K562 (cell line): ENCODE data around the gene ESPN. TPM values are rescaled to one million over a fixed set of nuclear protein-coding genes. Genes with fewer than 3 reads are reported as not detected.

Experiments used
- CBX3 ChIP-seq, 2 experiments: IDR thresholded peaks; 1 replicate in 1 of 2; 2 replicates in 1 of 2; pipeline ENCODE4 v1.6.1; 2012; ENCODE audit warnings: inconsistent platforms in 2 of 2, low read length in 2 of 2, borderline replicate concordance in 1 of 2, control low read depth in 1 of 2
- CCNT2 ChIP-seq: IDR thresholded peaks from 2 replicates; pipeline ENCODE4 v1.6.1; 2011; ENCODE audit warnings: borderline replicate concordance, low read depth, mild to moderate bottlenecking, moderate library complexity, mixed read lengths, low read length; ENCODE audit not compliant: insufficient read length; ENCODE audit errors: extremely low read depth
- EWSR1 ChIP-seq: fragments of 450-650 bp; IDR thresholded peaks from 2 replicates; pipeline ENCODE4 v1.6.1; 2018; ENCODE audit warnings: borderline replicate concordance, mild to moderate bottlenecking, low read depth, moderate library complexity; ENCODE audit not compliant: partially characterized antibody
- KDM5B ChIP-seq: fragments of 200-600 bp; sonication (generic); IDR thresholded peaks from 2 replicates; pipeline ENCODE4 v1.6.1; 2012; ENCODE audit warnings: low read depth, mild to moderate bottlenecking, moderate library complexity, low read length, control low read depth, inconsistent platforms; ENCODE audit not compliant: insufficient replicate concordance
- MAFG ChIP-seq: fragments of 450-650 bp; conservative IDR thresholded peaks from 2 replicates; pipeline ENCODE4 v1.6.1; 2016; ENCODE audit warnings: missing genetic modification characterization, missing compliant biosample characterization
- MCM2 ChIP-seq: fragments of 450-650 bp; IDR thresholded peaks from 2 replicates; pipeline ENCODE4 v1.6.1; 2017; ENCODE audit warnings: low read depth, mild to moderate bottlenecking
- NCOR1 ChIP-seq: fragments of 450-650 bp; IDR thresholded peaks from 2 replicates; pipeline ENCODE4 v1.6.1; 2016; ENCODE audit warnings: mild to moderate bottlenecking, moderate library complexity
- NR4A1 ChIP-seq, 2 experiments: fragments of 250-450 bp in 1 of 2; fragments of 450-650 bp in 1 of 2; sonication (Bioruptor Pico) in 1 of 2; IDR thresholded peaks; 2 replicates each; pipeline versions ENCODE4 v1.4.0 to v1.6.1; 2016 to 2020; ENCODE audit warnings: mild to moderate bottlenecking in 2 of 2, missing compliant biosample characterization in 1 of 2, missing genetic modification characterization in 1 of 2, moderate library complexity in 1 of 2
- RB1 ChIP-seq: fragments of 450-650 bp; IDR thresholded peaks from 2 replicates; pipeline ENCODE4 v1.6.1; 2017; ENCODE audit warnings: low read depth, mild to moderate bottlenecking
- RBM25 ChIP-seq: fragments of 200-400 bp; formaldehyde crosslinking; IDR thresholded peaks from 2 replicates; pipeline ENCODE4 v1.6.1; 2018; ENCODE audit warnings: low read length, low read depth, moderate library complexity; ENCODE audit not compliant: severe bottlenecking
- RUNX1 ChIP-seq: sonication (generic); IDR thresholded peaks from 2 replicates; pipeline ENCODE4 v1.6.1; 2016; ENCODE audit warnings: antibody characterized with exemption, low read depth
- SIN3A ChIP-seq, 2 experiments: fragments of 150-350 bp in 1 of 2; IDR thresholded peaks; 2 replicates each; pipeline ENCODE4 v1.6.1; 2011 to 2016; ENCODE audit warnings: borderline replicate concordance in 2 of 2, low read depth in 2 of 2, low read length in 2 of 2, mild to moderate bottlenecking in 2 of 2, moderate library complexity in 2 of 2; ENCODE audit not compliant: control insufficient read depth in 1 of 2
- SUPT5H ChIP-seq: fragments of 450-650 bp; IDR thresholded peaks from 2 replicates; pipeline ENCODE4 v1.6.1; 2016
- TCF7 ChIP-seq: sonication (generic); IDR thresholded peaks from 2 replicates; pipeline ENCODE4 v1.6.1; 2016; ENCODE audit warnings: antibody characterized with exemption, borderline replicate concordance
- U2AF1 ChIP-seq: fragments of 200-400 bp; formaldehyde crosslinking; optimal IDR thresholded peaks from 2 replicates; pipeline ENCODE3; 2017; ENCODE audit warnings: mild to moderate bottlenecking, low read depth, low read length, moderate library complexity
- WHSC1 ChIP-seq: IDR thresholded peaks from one replicate; pipeline ENCODE4 v1.6.1; 2012; ENCODE audit warnings: low read length, control low read depth, inconsistent platforms
- ZFP1 ChIP-seq: fragments of 450-650 bp; formaldehyde crosslinking; IDR thresholded peaks from 2 replicates; pipeline ENCODE4 v1.4.0; 2020; ENCODE audit warnings: mild to moderate bottlenecking, mixed read lengths
- ZNF224 ChIP-seq: sonication (generic); formaldehyde crosslinking; IDR thresholded peaks from 2 replicates; pipeline ENCODE4 v1.8.0; 2022; ENCODE audit warnings: mild to moderate bottlenecking, missing genetic modification reagents
- ZNF668 ChIP-seq: fragments of 250-450 bp; sonication (Bioruptor Pico); IDR thresholded peaks from 2 replicates; pipeline ENCODE4 v1.8.0; 2022; ENCODE audit warnings: mild to moderate bottlenecking, inconsistent platforms
- polyA plus RNA-seq, 8 experiments: library from polyadenylated mRNA; depleted of rRNA in 4 of 8; stranded (reverse) in 5 of 8; unstranded in 3 of 8; fragments of >200 nt; fragmentation: Nextera tagmentation in 2 of 8; fragmentation: Illumina TruSeq in 1 of 8; extraction: Ambion mirVana in 2 of 8; extraction: Trizol in 1 of 8; gene quantifications; 2 replicates each; pipeline versions ENCODE4 v1.2.1 to v1.2.3, GENCODE V29; 2011 to 2014; ENCODE audit warnings: inconsistent platforms in 1 of 8, missing spikeins in 1 of 8
- total RNA-seq, 7 experiments: library from RNA; depleted of rRNA in 6 of 7; stranded (reverse); fragments of >200 nt in 6 of 7; fragmentation: Illumina TruSeq in 2 of 7; extraction: Trizol in 2 of 7; gene quantifications; 2 replicates each; pipeline versions ENCODE4 v1.2.1 to v1.2.3, GENCODE V29; 2011 to 2021; ENCODE audit warnings: low replicate concordance in 1 of 7
- TF ChIP-seq, protein P1 (sequence below), 2 experiments: fragments of 200-800 bp in 1 of 2; sonication (Bioruptor generic) in 1 of 2; sonication (generic) in 1 of 2; formaldehyde crosslinking in 1 of 2; IDR thresholded peaks in 1 of 2; conservative IDR thresholded peaks in 1 of 2; 2 replicates each; pipeline versions ENCODE4 v1.5.0 to v1.6.1; 2016 to 2020; ENCODE audit warnings: missing compliant biosample characterization in 1 of 2, missing genetic modification characterization in 1 of 2, missing genetic modification reagents in 1 of 2
- TF ChIP-seq, protein P2 (sequence below): IDR thresholded peaks from 2 replicates; pipeline ENCODE4 v1.6.1; 2011; ENCODE audit warnings: borderline replicate concordance, low read depth, mild to moderate bottlenecking, moderate library complexity, low read length; ENCODE audit not compliant: insufficient read depth, poor library complexity, severe bottlenecking
- TF ChIP-seq, protein P3 (sequence below): fragments of 450-650 bp; IDR thresholded peaks from 2 replicates; pipeline ENCODE4 v1.6.1; 2016; ENCODE audit warnings: antibody characterized with exemption

ESPN gene
- total and polyA plus RNA-seq, 9 of the 15 experiments (the other 6 are each of a cell fraction or from before 2014, with no cell fraction given) = 0.07 to 1.2 (median 0.45) TPM; not detected in 3

GRCh38 chr1:6440198-6441126 lies 15.9 kb downstream of the ESPN start (continued):
- TF ChIP-seq, protein P1, sequence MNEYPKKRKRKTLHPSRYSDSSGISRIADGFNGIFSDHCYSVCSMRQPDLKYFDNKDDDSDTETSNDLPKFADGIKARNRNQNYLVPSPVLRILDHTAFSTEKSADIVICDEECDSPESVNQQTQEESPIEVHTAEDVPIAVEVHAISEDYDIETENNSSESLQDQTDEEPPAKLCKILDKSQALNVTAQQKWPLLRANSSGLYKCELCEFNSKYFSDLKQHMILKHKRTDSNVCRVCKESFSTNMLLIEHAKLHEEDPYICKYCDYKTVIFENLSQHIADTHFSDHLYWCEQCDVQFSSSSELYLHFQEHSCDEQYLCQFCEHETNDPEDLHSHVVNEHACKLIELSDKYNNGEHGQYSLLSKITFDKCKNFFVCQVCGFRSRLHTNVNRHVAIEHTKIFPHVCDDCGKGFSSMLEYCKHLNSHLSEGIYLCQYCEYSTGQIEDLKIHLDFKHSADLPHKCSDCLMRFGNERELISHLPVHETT (CRISPR knock-in tag; conservative IDR thresholded peaks at IDR 0.05 in 1 of 2, IDR thresholded peaks at IDR 0.05 in 1 of 2) = no peak
- 0 out of 2 replicates have a peak, but pooled peaks have one; percentile 21 for TF ChIP-seq RB1
- no peak for TF ChIP-seq MCM2
- TF ChIP-seq, protein P2, sequence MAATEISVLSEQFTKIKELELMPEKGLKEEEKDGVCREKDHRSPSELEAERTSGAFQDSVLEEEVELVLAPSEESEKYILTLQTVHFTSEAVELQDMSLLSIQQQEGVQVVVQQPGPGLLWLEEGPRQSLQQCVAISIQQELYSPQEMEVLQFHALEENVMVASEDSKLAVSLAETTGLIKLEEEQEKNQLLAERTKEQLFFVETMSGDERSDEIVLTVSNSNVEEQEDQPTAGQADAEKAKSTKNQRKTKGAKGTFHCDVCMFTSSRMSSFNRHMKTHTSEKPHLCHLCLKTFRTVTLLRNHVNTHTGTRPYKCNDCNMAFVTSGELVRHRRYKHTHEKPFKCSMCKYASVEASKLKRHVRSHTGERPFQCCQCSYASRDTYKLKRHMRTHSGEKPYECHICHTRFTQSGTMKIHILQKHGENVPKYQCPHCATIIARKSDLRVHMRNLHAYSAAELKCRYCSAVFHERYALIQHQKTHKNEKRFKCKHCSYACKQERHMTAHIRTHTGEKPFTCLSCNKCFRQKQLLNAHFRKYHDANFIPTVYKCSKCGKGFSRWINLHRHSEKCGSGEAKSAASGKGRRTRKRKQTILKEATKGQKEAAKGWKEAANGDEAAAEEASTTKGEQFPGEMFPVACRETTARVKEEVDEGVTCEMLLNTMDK = no peak
- no peak for TF ChIP-seq NR4A1 (CRISPR knock-in tag; IDR thresholded peaks at IDR 0.05)
- no peak for TF ChIP-seq NR4A1 (tag; IDR thresholded peaks at IDR 0.05)
- TF ChIP-seq RUNX1 = no peak
- no peak; a peak in 1 of 3 replicates for TF ChIP-seq CBX3 (IDR thresholded peaks at IDR 0.05; ENCODE audit: borderline replicate concordance in 1 of 2, low read length in 2 of 2)
- TF ChIP-seq, protein P3, sequence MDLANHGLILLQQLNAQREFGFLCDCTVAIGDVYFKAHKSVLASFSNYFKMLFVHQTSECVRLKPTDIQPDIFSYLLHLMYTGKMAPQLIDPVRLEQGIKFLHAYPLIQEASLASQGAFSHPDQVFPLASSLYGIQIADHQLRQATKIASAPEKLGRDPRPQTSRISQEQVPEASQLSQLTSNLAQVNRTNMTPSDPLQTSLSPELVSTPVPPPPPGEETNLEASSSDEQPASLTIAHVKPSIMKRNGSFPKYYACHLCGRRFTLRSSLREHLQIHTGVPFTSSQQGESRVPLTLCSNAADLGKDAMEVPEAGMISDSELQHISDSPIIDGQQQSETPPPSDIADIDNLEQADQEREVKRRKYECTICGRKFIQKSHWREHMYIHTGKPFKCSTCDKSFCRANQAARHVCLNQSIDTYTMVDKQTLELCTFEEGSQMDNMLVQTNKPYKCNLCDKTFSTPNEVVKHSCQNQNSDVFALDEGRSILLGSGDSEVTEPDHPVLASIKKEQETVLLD = no peak; the same call in 1 of the 2 replicates
- TF ChIP-seq ZFP1 = no peak
- TF ChIP-seq NCOR1 = no peak
- no peak for TF ChIP-seq MAFG (tag)
- TF ChIP-seq KDM5B = no peak
- no peak for TF ChIP-seq WHSC1
- TF ChIP-seq RBM25 = no peak
- no peak for TF ChIP-seq ZNF668 (CRISPR knock-in tag)
- no peak for TF ChIP-seq SIN3A (IDR thresholded peaks at IDR 0.05; ENCODE audit: borderline replicate concordance in 2 of 2, control insufficient read depth in 1 of 2, low read depth in 2 of 2, low read length in 2 of 2)
- TF ChIP-seq TCF7 = no peak
- no peak for TF ChIP-seq EWSR1
- TF ChIP-seq SUPT5H = no peak
- TF ChIP-seq U2AF1 = no peak
- no peak for TF ChIP-seq ZNF224
- peak; percentile 16 for TF ChIP-seq CCNT2
